Measurements from ENCODE around the gene SESTD1.

The SESTD1 gene

GRCh38 chr2:179195141-179195540 is 69.5 kb downstream of the SESTD1 start:
- H3K27ac ChIP-seq, result no peak overlapping the region
- CTCF ChIA-PET, result no interaction called here
- POLR2A ChIA-PET (ENCODE audit: low non-redundant PET), result no interaction called here
- no peak for TF ChIP-seq CTCF (conservative IDR thresholded peaks at IDR 0.05; ENCODE audit: low read depth)
- DNase-seq (ENCODE audit: low spot score), result no peak

GRCh38 chr2:179193759-179194394 is 70.8 kb downstream of the SESTD1 start:
- TF ChIP-seq CTCF (conservative IDR thresholded peaks at IDR 0.05; ENCODE audit: low read depth), result no peak
- POLR2A ChIA-PET (ENCODE audit: low non-redundant PET), result no interaction called here
- CTCF ChIA-PET, result no interaction called here

GRCh38 chr2:179191110-179191509 is 73.5 kb downstream of the SESTD1 start:
- ChIA-PET CTCF (interaction anchor here (0.6 kb wide), 1 partner anchor 243 kb away, joined by 3 read pairs; no protein-coding TSS in a partner anchor), POLR2A (ENCODE audit: low non-redundant PET) (no interaction called here)
- no peak overlapping the region for H3K27ac ChIP-seq
- no peak for DNase-seq (ENCODE audit: low spot score)
- no peak for TF ChIP-seq CTCF (conservative IDR thresholded peaks at IDR 0.05; ENCODE audit: low read depth)

More at GRCh38 chr2:179193759-179194394, 70.8 kb downstream of the SESTD1 start:
- H3K27ac ChIP-seq, result no peak overlapping the region
- DNase-seq (ENCODE audit: low spot score), result no peak

- CTCF ChIA-PET, result no interaction called here
- DNase-seq (ENCODE audit: low spot score), result no peak
- TF ChIP-seq CTCF (conservative IDR thresholded peaks at IDR 0.05; ENCODE audit: low read depth), result no peak
- POLR2A ChIA-PET (ENCODE audit: low non-redundant PET), result no interaction called here
- H3K27ac ChIP-seq, result no peak overlapping the region
Observed at GRCh38 chr2:179186126-179186525, 78.5 kb downstream of the SESTD1 start.

GRCh38 chr2:179184610-179185009 is 80.0 kb downstream of the SESTD1 start:
- no peak for TF ChIP-seq CTCF (conservative IDR thresholded peaks at IDR 0.05; ENCODE audit: low read depth)
- ChIA-PET CTCF (no interaction called here), POLR2A (ENCODE audit: low non-redundant PET) (no interaction called here)
- DNase-seq (ENCODE audit: low spot score), result no peak
- H3K27ac ChIP-seq, result no peak overlapping the region

- no peak for DNase-seq (ENCODE audit: low spot score)
- TF ChIP-seq CTCF (conservative IDR thresholded peaks at IDR 0.05; ENCODE audit: low read depth), result no peak
- no peak overlapping the region for H3K27ac ChIP-seq
- POLR2A ChIA-PET (ENCODE audit: low non-redundant PET), result no interaction called here
- CTCF ChIA-PET, result no interaction called here
Observed at GRCh38 chr2:179181002-179181401, 83.6 kb downstream of the SESTD1 start.

Measured in RWPE1 (cell line).